Chondrocyte (in vitro differentiated cells): ENCODE results near the gene RAB9A. TPM values are rescaled to one million over a fixed set of nuclear protein-coding genes. Genes with fewer than 3 reads are reported as not detected.
A peak's percentile ranks its signal among the peaks of the same experiment; 100 is the strongest.

Experiments
- DNase-seq: peaks from one replicate; pipeline ENCODE4 v3.0.0; 2021; ENCODE audit warnings: mixed read lengths, low spot score
- H3K27ac Mint-ChIP-seq: one replicate; pipeline ENCODE4 v1.8.0; 2021; ENCODE audit warnings: mild to moderate bottlenecking, moderate library complexity, mixed read lengths; ENCODE audit not compliant: unreplicated experiment
- H3K27me3 Mint-ChIP-seq: 2 replicates; pipeline ENCODE4 v1.8.0; 2021; ENCODE audit warnings: low read depth, mixed read lengths
- H3K36me3 Mint-ChIP-seq: 2 replicates; pipeline ENCODE4 v1.8.0; 2021; ENCODE audit warnings: low read depth, mixed read lengths
- H3K4me1 Mint-ChIP-seq: 2 replicates; pipeline ENCODE4 v1.8.0; 2021; ENCODE audit warnings: low read depth, mild to moderate bottlenecking, mixed read lengths
- H3K4me3 Mint-ChIP-seq: one replicate; pipeline ENCODE4 v1.8.0; 2021; ENCODE audit warnings: mild to moderate bottlenecking, moderate library complexity, mixed read lengths; ENCODE audit not compliant: unreplicated experiment
- H3K9me3 Mint-ChIP-seq: 2 replicates; pipeline ENCODE4 v1.8.0; 2021; ENCODE audit warnings: low read depth, mixed read lengths
- CTCF ChIP-seq: fragments of 200-600 bp; sonication (generic); IDR thresholded peaks from 2 replicates; pipeline ENCODE4 v1.5.0; 2021; ENCODE audit warnings: antibody characterized with exemption, mild to moderate bottlenecking, moderate library complexity
- total RNA-seq: library from RNA; stranded (reverse); gene quantifications from 3 replicates; pipeline ENCODE4 v1.2.1, GENCODE V29; 2021

The RAB9A gene
- total RNA-seq, 1 donor from 2014 or later: 29.2 TPM

DNA sequence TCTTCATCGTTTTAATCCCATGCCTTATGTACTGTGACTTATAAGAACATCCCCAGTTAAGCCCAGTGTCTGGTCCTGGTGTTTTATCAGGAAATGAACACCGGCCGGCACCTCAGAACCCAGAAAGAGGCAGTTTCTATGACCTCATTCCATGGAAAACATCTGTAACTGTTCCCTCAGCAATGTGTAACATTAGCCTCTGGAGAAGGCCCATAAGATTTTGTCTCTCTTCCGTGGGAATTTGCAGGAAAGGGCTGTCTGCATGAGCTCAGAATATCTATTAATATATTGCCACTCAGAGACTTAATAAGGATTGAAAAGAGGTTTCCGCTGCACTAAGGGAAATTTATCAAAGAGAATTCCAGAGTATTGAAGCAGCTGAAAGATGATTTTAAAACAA, 39.1 kb upstream of the RAB9A start:
- H3K9me3 Mint-ChIP-seq: no peaks in the 10 kb centered on the region
- H3K27ac Mint-ChIP-seq: peak overlapping the region; percentile 91
- H3K36me3 Mint-ChIP-seq: no peaks in the 10 kb centered on the region
- no peak for TF ChIP-seq CTCF
- peaks cover 26% of the 10 kb centered on the region for H3K4me1 Mint-ChIP-seq
- no peak overlapping the region for H3K4me3 Mint-ChIP-seq
- no peaks in the 10 kb centered on the region for H3K27me3 Mint-ChIP-seq
- no peak for DNase-seq

DNA sequence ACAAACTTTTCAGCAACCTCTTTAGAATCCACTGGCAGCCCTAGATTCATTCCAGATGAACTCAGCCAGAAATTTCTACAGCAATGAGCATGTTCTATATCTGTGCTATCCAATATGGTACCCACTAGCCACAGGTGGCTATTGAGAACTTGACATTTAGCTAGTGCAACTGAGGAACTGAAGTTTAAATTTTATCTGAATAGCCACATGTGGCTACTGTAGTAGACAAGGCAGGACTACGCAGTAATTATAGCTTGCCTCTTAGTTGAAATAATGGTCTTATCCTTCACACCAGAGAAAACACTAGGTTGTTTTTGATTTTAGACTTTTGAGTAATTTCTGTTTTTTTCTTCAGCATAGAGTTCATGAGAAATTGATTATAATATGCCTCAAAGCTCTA, 38.6 kb upstream of the RAB9A start:
- Mint-ChIP-seq H3K36me3 (no peaks in the 10 kb centered on the region), H3K27ac (peak overlapping the region; percentile 5), H3K4me1 (peaks cover 26% of the 10 kb centered on the region), H3K4me3 (no peak overlapping the region), H3K27me3 (no peaks in the 10 kb centered on the region), H3K9me3 (no peaks in the 10 kb centered on the region)
- no peak for TF ChIP-seq CTCF
- no peak for DNase-seq

- H3K4me1 Mint-ChIP-seq: peaks cover 21% of the 10 kb centered on the region
- no peak overlapping the region for H3K4me3 Mint-ChIP-seq
- H3K27me3 Mint-ChIP-seq: no peaks in the 10 kb centered on the region
- no peak for TF ChIP-seq CTCF
- DNase-seq: no peak
- H3K36me3 Mint-ChIP-seq: no peaks in the 10 kb centered on the region
- peak overlapping the region; percentile 39 for H3K27ac Mint-ChIP-seq
- H3K9me3 Mint-ChIP-seq: no peaks in the 10 kb centered on the region
These were observed 37.8 kb upstream of the RAB9A start for GRCh38 chrX:13651150-13651549.

GRCh38 chrX:13652287-13652793, 36.6 kb upstream of the RAB9A start:
- Mint-ChIP-seq H3K9me3 (no peaks in the 10 kb centered on the region), H3K27me3 (no peaks in the 10 kb centered on the region), H3K4me1 (peaks cover 19% of the 10 kb centered on the region), H3K36me3 (no peaks in the 10 kb centered on the region), H3K4me3 (peak overlapping the region; percentile 79), H3K27ac (peak overlapping the region; percentile 93)
- DNase-seq: no peak
- TF ChIP-seq CTCF: no peak

- peak; percentile 98 for DNase-seq
- Mint-ChIP-seq H3K27ac (peak within 1 kb of the TSS; percentile 93), H3K9me3 (no peaks in the 10 kb centered on the region), H3K4me3 (peak within 1 kb of the TSS; percentile 79), H3K4me1 (peaks cover 14% of the 10 kb centered on the region), H3K27me3 (no peaks in the 10 kb centered on the region), H3K36me3 (no peaks in the 10 kb centered on the region)
- no peak for TF ChIP-seq CTCF
These were observed 35.9 kb upstream of the RAB9A start, which contains the start of gene TCEANC for GRCh38 chrX:13652850-13653693. Gene TCEANC, plus strand, starts transcription at chrX:13653141. Its CDS starts 9,368 bp downstream, at chrX:13662509.
